ENCODE measurements around the gene RFX7. TPM values are rescaled to one million over a fixed set of nuclear protein-coding genes. Genes with fewer than 3 reads are reported as not detected.

RFX7 gene
- total RNA-seq, 2 experiments from 2014 or later, result 22.5 to 23.6 TPM

DNA sequence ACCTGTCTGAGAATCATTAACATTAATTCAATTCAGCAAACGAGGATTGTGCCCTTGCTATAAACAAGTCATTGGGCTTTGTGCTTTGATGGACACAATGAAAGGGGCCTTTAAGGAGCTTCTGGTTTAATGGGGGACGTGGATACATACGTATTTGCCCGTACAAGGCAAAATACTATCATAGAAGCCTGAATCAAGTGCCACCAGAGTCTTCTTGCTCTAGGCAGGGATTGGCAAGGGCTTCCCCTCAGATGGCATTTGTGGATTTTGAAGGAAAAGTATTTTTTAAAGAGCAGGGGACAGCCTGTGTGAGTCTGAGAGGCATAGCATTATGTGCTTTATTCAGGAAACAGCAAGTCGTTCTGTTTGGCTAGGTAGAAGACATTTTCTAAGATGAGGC lies 166.6 kb downstream of the RFX7 start:
- CTCF ChIA-PET, result no interaction called here
- Mint-ChIP-seq H3K27me3 (no peaks in the 10 kb centered on the region), H3K36me3 (ENCODE audit: low read depth) (no peaks in the 10 kb centered on the region), H3K4me3 (no peak overlapping the region), H3K9me3 (no peaks in the 10 kb centered on the region), H3K27ac (no peak overlapping the region), H3K4me1 (ENCODE audit: low read depth) (no peaks in the 10 kb centered on the region)
- H3K4me3 ChIP-seq (ENCODE audit: low read length), result no peak overlapping the region
- TF ChIP-seq, protein P1, sequence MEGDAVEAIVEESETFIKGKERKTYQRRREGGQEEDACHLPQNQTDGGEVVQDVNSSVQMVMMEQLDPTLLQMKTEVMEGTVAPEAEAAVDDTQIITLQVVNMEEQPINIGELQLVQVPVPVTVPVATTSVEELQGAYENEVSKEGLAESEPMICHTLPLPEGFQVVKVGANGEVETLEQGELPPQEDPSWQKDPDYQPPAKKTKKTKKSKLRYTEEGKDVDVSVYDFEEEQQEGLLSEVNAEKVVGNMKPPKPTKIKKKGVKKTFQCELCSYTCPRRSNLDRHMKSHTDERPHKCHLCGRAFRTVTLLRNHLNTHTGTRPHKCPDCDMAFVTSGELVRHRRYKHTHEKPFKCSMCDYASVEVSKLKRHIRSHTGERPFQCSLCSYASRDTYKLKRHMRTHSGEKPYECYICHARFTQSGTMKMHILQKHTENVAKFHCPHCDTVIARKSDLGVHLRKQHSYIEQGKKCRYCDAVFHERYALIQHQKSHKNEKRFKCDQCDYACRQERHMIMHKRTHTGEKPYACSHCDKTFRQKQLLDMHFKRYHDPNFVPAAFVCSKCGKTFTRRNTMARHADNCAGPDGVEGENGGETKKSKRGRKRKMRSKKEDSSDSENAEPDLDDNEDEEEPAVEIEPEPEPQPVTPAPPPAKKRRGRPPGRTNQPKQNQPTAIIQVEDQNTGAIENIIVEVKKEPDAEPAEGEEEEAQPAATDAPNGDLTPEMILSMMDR (IDR thresholded peaks at IDR 0.05), result no peak
- intact Hi-C loops (cut with DNase I, micrococcal nuclease), result no loop called here
- ATAC-seq (ENCODE audit: poor library complexity) (no peak), DNase-seq (no peak)
- no peaks in the 10 kb centered on the region for H3K27me3 ChIP-seq (ENCODE audit: control insufficient read depth in 1 of 2, insufficient read depth in 2 of 2, low read length in 2 of 2)
- no peak overlapping the region for H3K27ac ChIP-seq (ENCODE audit: low read depth in 1 of 2, low read length in 2 of 2)
- no peaks in the 10 kb centered on the region for H3K36me3 ChIP-seq (ENCODE audit: insufficient read depth, low read length)
- no peaks in the 10 kb centered on the region for H3K9me3 ChIP-seq (ENCODE audit: control insufficient read depth in 1 of 2, insufficient read depth in 1 of 2, low read length in 2 of 2)
- POLR2A ChIA-PET, result no interaction called here
- no peaks in the 10 kb centered on the region for H3K4me1 ChIP-seq (ENCODE audit: insufficient read depth, low read length)

GRCh38 chr15:56076640-56077039 lies 167.0 kb downstream of the RFX7 start:
- no peaks in the 10 kb centered on the region for H3K4me1 ChIP-seq (ENCODE audit: insufficient read depth, low read length)
- CTCF ChIA-PET, result no interaction called here
- no peak overlapping the region for H3K27ac ChIP-seq (ENCODE audit: low read depth in 1 of 2, low read length in 2 of 2)
- Mint-ChIP-seq H3K9me3 (peaks cover 1% of the 10 kb centered on the region), H3K27me3 (no peaks in the 10 kb centered on the region), H3K27ac (no peak overlapping the region), H3K4me1 (ENCODE audit: low read depth) (no peaks in the 10 kb centered on the region), H3K4me3 (no peak overlapping the region), H3K36me3 (ENCODE audit: low read depth) (no peaks in the 10 kb centered on the region)
- H3K9me3 ChIP-seq (ENCODE audit: control insufficient read depth in 1 of 2, insufficient read depth in 1 of 2, low read length in 2 of 2), result no peaks in the 10 kb centered on the region
- TF ChIP-seq, protein P1 (IDR thresholded peaks at IDR 0.05), result no peak
- H3K36me3 ChIP-seq (ENCODE audit: insufficient read depth, low read length), result no peaks in the 10 kb centered on the region
- POLR2A ChIA-PET, result no interaction called here
- H3K27me3 ChIP-seq (ENCODE audit: control insufficient read depth in 1 of 2, insufficient read depth in 2 of 2, low read length in 2 of 2), result no peaks in the 10 kb centered on the region
- ATAC-seq (ENCODE audit: poor library complexity) (no peak), DNase-seq (no peak)
- intact Hi-C loops (cut with DNase I, micrococcal nuclease), result no loop called here
- H3K4me3 ChIP-seq (ENCODE audit: low read length), result no peak overlapping the region

- H3K36me3 ChIP-seq (ENCODE audit: insufficient read depth, low read length), result no peaks in the 10 kb centered on the region
- Mint-ChIP-seq H3K4me3 (no peak overlapping the region), H3K27me3 (peaks cover 4% of the 10 kb centered on the region), H3K4me1 (ENCODE audit: low read depth) (no peaks in the 10 kb centered on the region), H3K9me3 (peaks cover 1% of the 10 kb centered on the region), H3K36me3 (ENCODE audit: low read depth) (no peaks in the 10 kb centered on the region), H3K27ac (no peak overlapping the region)
- no peak overlapping the region for H3K4me3 ChIP-seq (ENCODE audit: low read length)
- H3K4me1 ChIP-seq (ENCODE audit: insufficient read depth, low read length), result no peaks in the 10 kb centered on the region
- intact Hi-C loops (cut with DNase I, micrococcal nuclease), result no loop called here
- no peaks in the 10 kb centered on the region for H3K9me3 ChIP-seq (ENCODE audit: control insufficient read depth in 1 of 2, insufficient read depth in 1 of 2, low read length in 2 of 2)
- CTCF ChIA-PET, result no interaction called here
- POLR2A ChIA-PET, result no interaction called here
- DNase-seq, result no peak
- TF ChIP-seq, protein P1 (IDR thresholded peaks at IDR 0.05), result no peak
- H3K27ac ChIP-seq (ENCODE audit: low read depth in 1 of 2, low read length in 2 of 2), result no peak overlapping the region
- H3K27me3 ChIP-seq (ENCODE audit: control insufficient read depth in 1 of 2, insufficient read depth in 2 of 2, low read length in 2 of 2), result no peaks in the 10 kb centered on the region
- no peak for ATAC-seq (ENCODE audit: poor library complexity)
These were observed 169.0 kb downstream of the RFX7 start for GRCh38 chr15:56074481-56075265.
